PC-9 (cell line): ENCODE data around the gene STARD13. TPM values are rescaled to one million over a fixed set of nuclear protein-coding genes. Genes with fewer than 3 reads are reported as not detected.

ENCODE experiments used
- BruUV-seq: library from RNA; stranded (reverse); fragments of 400-500 nt; replicated peaks from 2 replicates; lab custom pipeline; 2021; lab: Mats Ljungman, UMichigan
- CTCF ChIA-PET: fragments of 300-600 bp; sonication (Branson Sonifier 250); formaldehyde crosslinking; loops from one replicate; lab custom pipeline; 2022; ENCODE audit warnings: antibody characterized with exemption; lab: Charles Lee
- POLR2A ChIA-PET: fragments of 300-600 bp; sonication (Branson Sonifier 250); formaldehyde crosslinking; loops from one replicate; lab custom pipeline; 2022; ENCODE audit warnings: antibody characterized with exemption; ENCODE audit not compliant: unreplicated experiment; lab: Charles Lee
- DNase-seq, 2 experiments: peaks; one replicate each; pipeline versions ENCODE4 v3.0.0 to v3.0.0-alpha.2; 2015 to 2022; ENCODE audit warnings: mixed read lengths in 1 of 2
- H2AFZ ChIP-seq: fragments of 200-600 bp; sonication (generic); 2 replicates; pipeline ENCODE4 v1.8.1; 2017; ENCODE audit warnings: antibody characterized with exemption
- H3F3A ChIP-seq: fragments of 200-600 bp; sonication (generic); 2 replicates; pipeline ENCODE4 v1.8.1; 2017; ENCODE audit warnings: antibody characterized with exemption, mild to moderate bottlenecking, low read depth; ENCODE audit not compliant: insufficient read depth
- H3K27ac ChIP-seq: fragments of 200-600 bp; sonication (generic); 2 replicates; pipeline ENCODE4 v1.6.1; 2016; ENCODE audit warnings: mixed run types
- H3K27me3 ChIP-seq: fragments of 200-600 bp; sonication (generic); 2 replicates; pipeline ENCODE4 v1.6.1; 2016; ENCODE audit warnings: low read depth, mixed run types; ENCODE audit not compliant: insufficient read depth
- H3K36me3 ChIP-seq: fragments of 200-600 bp; sonication (generic); 2 replicates; pipeline ENCODE4 v1.6.1; 2016; ENCODE audit warnings: low read depth, mixed run types
- H3K4me1 ChIP-seq: fragments of 200-600 bp; sonication (generic); replicated peaks from 2 replicates; pipeline ENCODE4 v1.6.1; 2016; ENCODE audit warnings: mixed run types; ENCODE audit not compliant: insufficient read depth
- H3K4me2 ChIP-seq: fragments of 200-600 bp; sonication (generic); 2 replicates; pipeline ENCODE4 v1.6.1; 2017; ENCODE audit warnings: mixed run types
- H3K4me3 ChIP-seq: fragments of 200-600 bp; sonication (generic); 2 replicates; pipeline ENCODE4 v1.6.1; 2016; ENCODE audit warnings: mixed run types
- H3K79me2 ChIP-seq: fragments of 200-600 bp; sonication (generic); 2 replicates; pipeline ENCODE4 v1.6.1; 2017; ENCODE audit warnings: low read depth, mixed run types
- H3K9me2 ChIP-seq: fragments of 200-600 bp; sonication (generic); 2 replicates; pipeline ENCODE4 v1.8.1; 2017; ENCODE audit warnings: mild to moderate bottlenecking; ENCODE audit not compliant: insufficient read depth
- H3K9me3 ChIP-seq: fragments of 200-600 bp; sonication (generic); 2 replicates; pipeline ENCODE4 v1.8.1; 2016; ENCODE audit warnings: low read depth; ENCODE audit not compliant: insufficient read depth
- H4K20me1 ChIP-seq: fragments of 200-600 bp; sonication (generic); 2 replicates; pipeline ENCODE4 v1.8.1; 2017; ENCODE audit not compliant: insufficient read depth
- CTCF ChIP-seq: fragments of 200-600 bp; sonication (generic); conservative IDR thresholded peaks from 2 replicates; pipeline ENCODE4 v1.6.1; 2017; ENCODE audit warnings: mixed run types, antibody characterized with exemption, mild to moderate bottlenecking, moderate library complexity
- EZH2 ChIP-seq: fragments of 200-600 bp; sonication (generic); IDR thresholded peaks from 2 replicates; pipeline ENCODE4 v1.8.0; 2017; ENCODE audit warnings: antibody characterized with exemption, low read depth
- intact Hi-C: fragments of 100-400 bp; cut with micrococcal nuclease; formaldehyde crosslinking; loops from one replicate; pipeline ENCODE4 v1.10.0; 2022; ENCODE audit not compliant: unreplicated experiment
- total RNA-seq: library from RNA; stranded (reverse); gene quantifications from 2 replicates; pipeline ENCODE4 v1.2.3, GENCODE V29; 2021

The STARD13 gene
- total RNA-seq, 1 experiment from 2014 or later: 19.6 TPM

GRCh38 chr13:33191425-33192210, 93.9 kb downstream of the STARD13 start:
- Histone ChIP-seq H3K4me1 (peaks cover 11% of the 10 kb centered on the region), H2AFZ (no peak overlapping the region), H3K4me3 (no peak overlapping the region), H3F3A (no peaks in the 10 kb centered on the region; the same call in none of the 2 replicates), H4K20me1 (no peaks in the 10 kb centered on the region), H3K79me2 (no peaks in the 10 kb centered on the region), H3K27me3 (no peaks in the 10 kb centered on the region), H3K4me2 (no peak overlapping the region), H3K27ac (no peak overlapping the region), H3K9me2 (no peaks in the 10 kb centered on the region), H3K36me3 (0 out of 2 replicates have a peak, but pooled peaks cover 2% of the 10 kb centered on the region), H3K9me3 (no peaks in the 10 kb centered on the region)
- BruUV-seq: no TSS peak
- DNase-seq: no peak
- TF ChIP-seq EZH2 (no peak), CTCF (no peak)
- POLR2A ChIA-PET: no interaction called here
- CTCF ChIA-PET: no interaction called here
- intact Hi-C loops: no loop called here

GRCh38 chr13:33189470-33189869, 96.1 kb downstream of the STARD13 start:
- Histone ChIP-seq H3K27ac (no peak overlapping the region), H3K36me3 (0 out of 2 replicates have a peak, but pooled peaks cover 2% of the 10 kb centered on the region), H3K4me1 (peaks cover 2% of the 10 kb centered on the region; the same call in 1 of the 2 replicates), H3K27me3 (no peaks in the 10 kb centered on the region), H4K20me1 (no peaks in the 10 kb centered on the region), H2AFZ (no peak overlapping the region), H3K9me3 (no peaks in the 10 kb centered on the region), H3K79me2 (no peaks in the 10 kb centered on the region), H3K4me2 (no peak overlapping the region), H3F3A (no peaks in the 10 kb centered on the region; the same call in 1 of the 2 replicates), H3K9me2 (no peaks in the 10 kb centered on the region), H3K4me3 (no peak overlapping the region)
- intact Hi-C loops: no loop called here
- ChIA-PET CTCF (no interaction called here), POLR2A (no interaction called here)
- BruUV-seq: no TSS peak
- no peak for DNase-seq
- TF ChIP-seq CTCF: no peak

GRCh38 chr13:33188093-33188882, 97.3 kb downstream of the STARD13 start:
- H3K9me2 ChIP-seq: no peaks in the 10 kb centered on the region
- H4K20me1 ChIP-seq: no peaks in the 10 kb centered on the region
- H3K4me3 ChIP-seq: no peak overlapping the region
- no peak for TF ChIP-seq EZH2
- TF ChIP-seq CTCF: no peak
- POLR2A ChIA-PET: no interaction called here
- intact Hi-C loops: no loop called here
- no peak for DNase-seq
- H3K79me2 ChIP-seq: no peaks in the 10 kb centered on the region
- H3K36me3 ChIP-seq: no peaks in the 10 kb centered on the region
- BruUV-seq: no TSS peak
- H3F3A ChIP-seq: no peaks in the 10 kb centered on the region; the same call in 1 of the 2 replicates
- no peak overlapping the region for H3K4me2 ChIP-seq
- H3K9me3 ChIP-seq: no peaks in the 10 kb centered on the region
- H2AFZ ChIP-seq: no peak overlapping the region
- no peaks in the 10 kb centered on the region for H3K4me1 ChIP-seq
- H3K27me3 ChIP-seq: no peaks in the 10 kb centered on the region
- CTCF ChIA-PET: no interaction called here
- no peak overlapping the region for H3K27ac ChIP-seq
